ENCODE measurements around the gene RIMS1.

DNA sequence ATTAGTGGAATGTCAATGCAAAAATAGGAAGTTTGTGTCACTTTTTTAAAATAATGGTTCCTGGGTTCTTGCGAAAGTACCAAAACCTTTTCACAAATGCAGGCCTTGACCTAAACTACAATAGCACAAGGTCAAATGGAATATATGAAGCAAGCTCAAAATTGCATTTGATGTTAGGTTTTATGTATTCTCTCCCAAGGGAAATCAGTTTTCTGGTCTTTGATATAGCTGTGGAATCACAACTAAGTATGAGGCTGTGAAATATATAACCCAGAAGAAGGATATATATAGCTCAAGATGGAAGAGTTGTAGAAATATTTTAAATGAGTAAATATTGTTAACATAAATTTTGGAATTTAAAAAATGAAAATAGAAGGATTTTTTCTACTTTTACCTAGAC lies 327.3 kb downstream of the RIMS1 start:
- TF ChIP-seq RXRA (IDR thresholded peaks at IDR 0.05) (no peak), ATF3 (IDR thresholded peaks at IDR 0.05) (no peak), CTCF (IDR thresholded peaks at IDR 0.05; ENCODE audit: low read depth, low read length, missing input control) (no peak), REST (IDR thresholded peaks at IDR 0.05) (no peak), MAX (IDR thresholded peaks at IDR 0.05) (no peak), TAF1 (conservative IDR thresholded peaks at IDR 0.05) (no peak), YY1 (IDR thresholded peaks at IDR 0.05) (no peak), JUND (IDR thresholded peaks at IDR 0.05) (no peak), FOXA1 (IDR thresholded peaks at IDR 0.05) (no peak), SP1 (IDR thresholded peaks at IDR 0.05) (no peak), GABPA (IDR thresholded peaks at IDR 0.05 in 1 of 2, conservative IDR thresholded peaks at IDR 0.05 in 1 of 2) (no peak), EGR1 (IDR thresholded peaks at IDR 0.05; ENCODE audit: low read depth in 2 of 2) (no peak), RAD21 (IDR thresholded peaks at IDR 0.05) (no peak), HNF4A (conservative IDR thresholded peaks at IDR 0.05) (no peak)

Data from liver (tissue), 3 donors.